PC-3 (cell line): Measurements from ENCODE around the gene DUSP2. TPM values are rescaled to one million over a fixed set of nuclear protein-coding genes. Genes with fewer than 3 reads are reported as not detected.

Source experiments
- ATAC-seq: fragments of 200-7000 bp; cut with Tn5 transposase; 2 replicates; pipeline ENCODE4 v1.9.1; 2020; ENCODE audit warnings: mild to moderate bottlenecking, moderate library complexity
- BruUV-seq: library from RNA; stranded (reverse); fragments of 400-500 nt; replicated peaks from 2 replicates; lab custom pipeline; 2021; lab: Mats Ljungman, UMichigan
- CTCF ChIA-PET: fragments of 300-600 bp; sonication (Branson Sonifier 250); formaldehyde crosslinking; loops from one replicate; lab custom pipeline; 2022; ENCODE audit warnings: antibody characterized with exemption; lab: Charles Lee
- POLR2A ChIA-PET: fragments of 300-600 bp; sonication (Branson Sonifier 250); formaldehyde crosslinking; loops from one replicate; lab custom pipeline; 2022; ENCODE audit warnings: antibody characterized with exemption; ENCODE audit not compliant: unreplicated experiment; lab: Charles Lee
- DNase-seq: peaks from one replicate; pipeline ENCODE4 v3.0.0-alpha.2; 2015
- H2AFZ ChIP-seq: fragments of 300-600 bp; sonication (generic); 2 replicates; pipeline ENCODE4 v1.6.0; 2016; ENCODE audit warnings: antibody characterized with exemption, low read length
- H3F3A ChIP-seq: fragments of 300-600 bp; sonication (generic); one replicate; pipeline ENCODE4 v1.6.0; 2017; ENCODE audit warnings: antibody characterized with exemption, low read length, control low read depth, mild to moderate bottlenecking; ENCODE audit not compliant: unreplicated experiment
- H3K27ac ChIP-seq: fragments of 300-600 bp; sonication (generic); 2 replicates; pipeline ENCODE4 v1.5.1; 2016; ENCODE audit warnings: mild to moderate bottlenecking, low read length
- H3K27me3 ChIP-seq: fragments of 300-600 bp; sonication (generic); 2 replicates; pipeline ENCODE4 v1.6.1; 2016; ENCODE audit warnings: low read length, mixed read lengths
- H3K36me3 ChIP-seq: fragments of 300-600 bp; sonication (generic); 2 replicates; pipeline ENCODE4 v1.6.1; 2016; ENCODE audit warnings: low read depth, mixed run types, low read length, mixed read lengths
- H3K4me1 ChIP-seq: fragments of 300-600 bp; sonication (generic); 2 replicates; pipeline ENCODE4 v1.5.1; 2016; ENCODE audit warnings: low read length; ENCODE audit not compliant: insufficient read depth
- H3K4me2 ChIP-seq: fragments of 300-600 bp; sonication (generic); 2 replicates; pipeline ENCODE4 v1.6.0; 2016; ENCODE audit warnings: low read length
- H3K4me3 ChIP-seq: fragments of 300-600 bp; sonication (generic); 2 replicates; pipeline ENCODE4 v1.5.1; 2016; ENCODE audit warnings: mild to moderate bottlenecking, low read length, mixed read lengths
- H3K79me2 ChIP-seq: fragments of 300-600 bp; sonication (generic); 2 replicates; pipeline ENCODE4 v1.6.1; 2017; ENCODE audit warnings: low read length, mixed read lengths
- H3K9ac ChIP-seq: fragments of 300-600 bp; sonication (generic); 2 replicates; pipeline ENCODE4 v1.6.0; 2016; ENCODE audit warnings: mild to moderate bottlenecking, low read length
- H3K9me2 ChIP-seq: fragments of 300-600 bp; sonication (generic); replicated peaks from 2 replicates; pipeline ENCODE4 v1.6.1; 2016; ENCODE audit warnings: mixed run types, low read length, mixed read lengths
- H3K9me3 ChIP-seq: fragments of 300-600 bp; sonication (generic); 2 replicates; pipeline ENCODE4 v1.6.1; 2016; ENCODE audit warnings: low read length, mixed read lengths
- H4K20me1 ChIP-seq: fragments of 300-600 bp; sonication (generic); 2 replicates; pipeline ENCODE4 v1.6.1; 2016; ENCODE audit warnings: low read length, mixed read lengths
- EZH2 ChIP-seq: fragments of 300-600 bp; sonication (generic); IDR thresholded peaks from one replicate; pipeline ENCODE4 v1.6.1; 2017; ENCODE audit warnings: antibody characterized with exemption, mild to moderate bottlenecking, low read length; ENCODE audit not compliant: unreplicated experiment
- EZH2phosphoT487 ChIP-seq: fragments of 300-600 bp; sonication (generic); IDR thresholded peaks from 2 replicates; pipeline ENCODE4 v1.6.1; 2018; ENCODE audit warnings: mild to moderate bottlenecking, antibody characterized with exemption, low read length, borderline replicate concordance
- intact Hi-C: fragments of 100-400 bp; cut with micrococcal nuclease; formaldehyde crosslinking; loops from 2 replicates; pipeline ENCODE4 v1.9.0; 2023
- total RNA-seq: library from RNA; depleted of rRNA; stranded (reverse); fragments of >200 nt; gene quantifications from 2 replicates; pipeline ENCODE4 v1.2.3, GENCODE V29; 2014
- TF ChIP-seq, protein P1 (sequence below): fragments of 300-600 bp; sonication (generic); conservative IDR thresholded peaks from 2 replicates; pipeline ENCODE4 v1.5.1; 2017; ENCODE audit warnings: antibody characterized with exemption, low read depth, mild to moderate bottlenecking, low read length

DUSP2 gene
- total RNA-seq, 1 experiment from 2014 or later: 6.9 TPM

GRCh38 chr2:96105994-96106715, 39.1 kb downstream of the DUSP2 start:
- Histone ChIP-seq H3K27me3 (no peaks in the 10 kb centered on the region), H2AFZ (no peak overlapping the region), H3K27ac (no peak overlapping the region), H3K9me3 (no peaks in the 10 kb centered on the region), H3K9me2 (no peaks in the 10 kb centered on the region), H3K36me3 (no peaks in the 10 kb centered on the region), H4K20me1 (no peaks in the 10 kb centered on the region), H3K9ac (no peak overlapping the region), H3F3A (no peaks in the 10 kb centered on the region), H3K79me2 (no peaks in the 10 kb centered on the region), H3K4me1 (no peaks in the 10 kb centered on the region), H3K4me2 (no peak overlapping the region), H3K4me3 (no peak overlapping the region)
- ChIA-PET POLR2A (no interaction called here), CTCF (no interaction called here)
- no peak for DNase-seq
- no peak for ATAC-seq
- intact Hi-C loops: no loop called here
- BruUV-seq: no TSS peak
- no peak for TF ChIP-seq EZH2phosphoT487
- no peak for TF ChIP-seq EZH2
- TF ChIP-seq, protein P1, sequence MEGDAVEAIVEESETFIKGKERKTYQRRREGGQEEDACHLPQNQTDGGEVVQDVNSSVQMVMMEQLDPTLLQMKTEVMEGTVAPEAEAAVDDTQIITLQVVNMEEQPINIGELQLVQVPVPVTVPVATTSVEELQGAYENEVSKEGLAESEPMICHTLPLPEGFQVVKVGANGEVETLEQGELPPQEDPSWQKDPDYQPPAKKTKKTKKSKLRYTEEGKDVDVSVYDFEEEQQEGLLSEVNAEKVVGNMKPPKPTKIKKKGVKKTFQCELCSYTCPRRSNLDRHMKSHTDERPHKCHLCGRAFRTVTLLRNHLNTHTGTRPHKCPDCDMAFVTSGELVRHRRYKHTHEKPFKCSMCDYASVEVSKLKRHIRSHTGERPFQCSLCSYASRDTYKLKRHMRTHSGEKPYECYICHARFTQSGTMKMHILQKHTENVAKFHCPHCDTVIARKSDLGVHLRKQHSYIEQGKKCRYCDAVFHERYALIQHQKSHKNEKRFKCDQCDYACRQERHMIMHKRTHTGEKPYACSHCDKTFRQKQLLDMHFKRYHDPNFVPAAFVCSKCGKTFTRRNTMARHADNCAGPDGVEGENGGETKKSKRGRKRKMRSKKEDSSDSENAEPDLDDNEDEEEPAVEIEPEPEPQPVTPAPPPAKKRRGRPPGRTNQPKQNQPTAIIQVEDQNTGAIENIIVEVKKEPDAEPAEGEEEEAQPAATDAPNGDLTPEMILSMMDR: no peak

GRCh38 chr2:96105152-96105915, 39.9 kb downstream of the DUSP2 start:
- Histone ChIP-seq H3K36me3 (no peaks in the 10 kb centered on the region), H3F3A (no peaks in the 10 kb centered on the region), H3K9ac (no peak overlapping the region), H3K79me2 (no peaks in the 10 kb centered on the region), H2AFZ (no peak overlapping the region), H4K20me1 (no peaks in the 10 kb centered on the region), H3K4me2 (no peak overlapping the region), H3K27me3 (no peaks in the 10 kb centered on the region), H3K27ac (no peak overlapping the region), H3K4me3 (no peak overlapping the region), H3K4me1 (no peaks in the 10 kb centered on the region), H3K9me2 (no peaks in the 10 kb centered on the region), H3K9me3 (no peaks in the 10 kb centered on the region)
- no TSS peak for BruUV-seq
- POLR2A ChIA-PET: no interaction called here
- intact Hi-C loops: no loop called here
- DNase-seq (no peak), ATAC-seq (no peak)
- TF ChIP-seq EZH2phosphoT487: no peak
- TF ChIP-seq, protein P1: no peak
- TF ChIP-seq EZH2: no peak
- CTCF ChIA-PET: no interaction called here

DNA sequence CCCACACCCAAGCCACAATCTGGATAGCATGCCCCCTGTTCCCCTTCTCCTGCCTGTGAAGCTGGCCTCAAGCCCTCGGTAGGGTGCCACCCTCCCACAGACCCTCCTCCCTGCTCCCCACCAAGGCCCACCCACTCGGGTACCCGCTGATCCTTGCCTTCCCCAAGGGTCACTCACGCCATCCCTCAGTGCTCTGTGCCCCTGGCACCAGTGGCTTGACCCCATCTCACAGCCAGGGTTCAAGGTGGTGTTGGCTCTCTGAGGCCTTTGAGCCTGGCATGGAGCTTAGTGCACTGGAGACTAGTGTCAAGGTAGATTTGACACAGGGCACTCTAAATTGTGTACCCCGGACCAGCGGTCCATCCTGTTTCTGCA, 40.8 kb downstream of the DUSP2 start:
- CTCF ChIA-PET: no interaction called here
- Histone ChIP-seq H3F3A (no peaks in the 10 kb centered on the region), H3K9ac (no peak overlapping the region), H3K9me2 (no peaks in the 10 kb centered on the region), H3K27ac (no peak overlapping the region), H3K4me2 (no peak overlapping the region), H3K4me1 (no peaks in the 10 kb centered on the region), H3K4me3 (no peak overlapping the region), H2AFZ (no peak overlapping the region), H3K79me2 (no peaks in the 10 kb centered on the region), H3K27me3 (no peaks in the 10 kb centered on the region), H3K9me3 (no peaks in the 10 kb centered on the region), H3K36me3 (no peaks in the 10 kb centered on the region), H4K20me1 (no peaks in the 10 kb centered on the region)
- TF ChIP-seq, protein P1: no peak
- TF ChIP-seq EZH2: no peak
- no peak for TF ChIP-seq EZH2phosphoT487
- DNase-seq (no peak), ATAC-seq (no peak)
- POLR2A ChIA-PET: no interaction called here
- intact Hi-C loops: no loop called here
- BruUV-seq: no TSS peak
